ENCODE data around the gene POLR1G. TPM values are rescaled to one million over a fixed set of nuclear protein-coding genes. Genes with fewer than 3 reads are reported as not detected.
A peak's percentile ranks its signal among the peaks of the same experiment; 100 is the strongest.

POLR1G gene
- total and polyA plus RNA-seq, 9 of the 15 experiments (the other 6 are each of a cell fraction or from before 2014, with no cell fraction given), result 3.0 to 50.1 (median 27.4) TPM

- 0 out of 2 replicates have a peak, but pooled peaks have one; percentile 50 for TF ChIP-seq RREB1 (CRISPR knock-in tag; IDR thresholded peaks at IDR 0.05)
- no peak for TF ChIP-seq ZNF143 (CRISPR knock-in tag; IDR thresholded peaks at IDR 0.05)
- no peak for TF ChIP-seq NR2F6 (CRISPR knock-in tag; IDR thresholded peaks at IDR 0.05)
- TF ChIP-seq CHD7 (IDR thresholded peaks at IDR 0.05; ENCODE audit: low read depth, low read length), result no peak
- TF ChIP-seq KDM2B (CRISPR knock-in tag; IDR thresholded peaks at IDR 0.05), result no peak
- TF ChIP-seq SNRNP70 (optimal IDR thresholded peaks at IDR 0.05; ENCODE audit: low read depth, low read length), result no peak
- peak; percentile 66; the same call in 1 of the 2 replicates for TF ChIP-seq XRCC5 (IDR thresholded peaks at IDR 0.05; ENCODE audit: low read depth, low read length)
- no peak for TF ChIP-seq MBD2 (IDR thresholded peaks at IDR 0.05; ENCODE audit: borderline replicate concordance, low read depth)
- TF ChIP-seq HDAC3 (IDR thresholded peaks at IDR 0.05; ENCODE audit: borderline replicate concordance, partially characterized antibody), result no peak
- TF ChIP-seq U2AF1 (optimal IDR thresholded peaks at IDR 0.05; ENCODE audit: low read depth, low read length), result no peak
Measured at GRCh38 chr19:45444318-45445041, 38.0 kb downstream of the POLR1G start (continued).

Measured in K562 (cell line).